SH-SY5Y (cell line): Measurements from ENCODE around the gene CYP11A1.

ENCODE experiments used
- GATA2 ChIP-seq: IDR thresholded peaks from 2 replicates; pipeline ENCODE4 v1.6.1; 2011; ENCODE audit warnings: mild to moderate bottlenecking, low read depth, low read length
- GATA3 ChIP-seq: IDR thresholded peaks from 2 replicates; pipeline ENCODE4 v1.6.1; 2011; ENCODE audit warnings: low read depth, mild to moderate bottlenecking, low read length, moderate library complexity

- TF ChIP-seq GATA2 (no peak), GATA3 (no peak)
These were observed 21.0 kb upstream of the CYP11A1 start for GRCh38 chr15:74388363-74388951.
